AG04449 (cell line): ENCODE results near the gene HEXIM2.

Experiments
- CTCF ChIA-PET: fragments of 350-600 bp; formaldehyde crosslinking; extraction: SDS; loops from one replicate; lab custom pipeline; 2021; ENCODE audit warnings: antibody characterized with exemption; lab: Yijun Ruan, JAX
- POLR2A ChIA-PET: fragments of 400-600, 350-600 bp; formaldehyde crosslinking; extraction: SDS; loops from one replicate; lab custom pipeline; 2020; ENCODE audit warnings: antibody characterized with exemption, inconsistent platforms; lab: Yijun Ruan, JAX
- DNase-seq: peaks from one replicate; pipeline ENCODE4 v3.0.0-alpha.2; 2010; ENCODE audit warnings: low read depth, low spot score
- H3K4me3 ChIP-seq: 2 replicates; pipeline ENCODE4 v1.5.1; 2011; ENCODE audit warnings: low read depth, mild to moderate bottlenecking, control low read depth, low read length
- CTCF ChIP-seq: IDR thresholded peaks from one replicate; pipeline ENCODE4 v1.5.1; 2011; ENCODE audit warnings: mild to moderate bottlenecking, moderate library complexity, low read length, control low read depth, inconsistent platforms; ENCODE audit not compliant: insufficient read depth; ENCODE audit errors: missing control alignments

Gene HEXIM2

GRCh38 chr17:45146166-45146565 lies 15.5 kb upstream of the HEXIM2 start:
- no peak for TF ChIP-seq CTCF
- POLR2A ChIA-PET: interaction anchor here (0.8 kb wide), 1 partner anchor 243 kb away, joined by 3 read pairs; a partner anchor contains a TSS
- H3K4me3 ChIP-seq: no peak overlapping the region
- no peak for DNase-seq
- CTCF ChIA-PET: interaction anchor here (3.8 to 19.9 kb wide), 2 partner anchors 11 to 53 kb away, joined by 75 to 399 read pairs; partner anchors contain the start of gene ACBD4

GRCh38 chr17:45146592-45146889 lies 15.1 kb upstream of the HEXIM2 start:
- POLR2A ChIA-PET: interaction anchor here (0.8 kb wide), 1 partner anchor 243 kb away, joined by 3 read pairs; a partner anchor contains a TSS
- DNase-seq: no peak
- CTCF ChIA-PET: interaction anchor here (3.8 to 19.9 kb wide), 2 partner anchors 11 to 53 kb away, joined by 75 to 399 read pairs; partner anchors contain the start of gene ACBD4
- TF ChIP-seq CTCF: no peak
- peak overlapping the region; percentile 72 for H3K4me3 ChIP-seq

GRCh38 chr17:45146890-45147580 lies 14.6 kb upstream of the HEXIM2 start:
- ChIA-PET CTCF (interaction anchor here (3.8 to 19.9 kb wide), 4 partner anchors 12 to 52 kb away, joined by 75 to 399 read pairs (median 176); partner anchors contain the start of genes ACBD4, HEXIM2 and PLCD3), POLR2A (interaction anchor here (4.0 to 6.4 kb wide), 3 partner anchors 11 to 25 kb away, joined by 56 to 308 read pairs (median 66); partner anchors contain the start of genes ACBD4 and HEXIM2)
- no peak for TF ChIP-seq CTCF
- H3K4me3 ChIP-seq: peak overlapping the region; percentile 72
- no peak for DNase-seq

GRCh38 chr17:45147581-45148182 lies 14.0 kb upstream of the HEXIM2 start:
- POLR2A ChIA-PET: interaction anchor here (0.6 to 6.4 kb wide), 24 partner anchors 8 to 1158 kb away, joined by 3 to 308 read pairs (median 6); partner anchors contain the start of genes ACBD4, HEXIM2 and NMT1
- peak; percentile 92 for DNase-seq
- H3K4me3 ChIP-seq: peak overlapping the region; percentile 72
- CTCF ChIA-PET: interaction anchor here (1.3 to 19.9 kb wide), 6 partner anchors 13 to 72 kb away, joined by 3 to 399 read pairs (median 64); partner anchors contain the start of genes ACBD4, HEXIM2 and PLCD3
- no peak for TF ChIP-seq CTCF

GRCh38 chr17:45148183-45149036 lies 13.3 kb upstream of the HEXIM2 start, which contains the start of gene HEXIM1:
Gene HEXIM1 (plus strand): TSS chr17:45148475. CDS start chr17:45149191, 716 bp downstream.
- peak; percentile 97 for DNase-seq
- CTCF ChIA-PET: interaction anchor here (0.7 to 19.9 kb wide), 13 partner anchors 9 to 237 kb away, joined by 3 to 399 read pairs (median 8); partner anchors contain the start of genes ACBD4, HEXIM2 and PLCD3

More at GRCh38 chr17:45148183-45149036, 13.3 kb upstream of the HEXIM2 start, which contains the start of gene HEXIM1:
- peak within 1 kb of the TSS; percentile 98 for H3K4me3 ChIP-seq
- POLR2A ChIA-PET: interaction anchor here (0.5 to 6.4 kb wide), 39 partner anchors 8 to 1158 kb away, joined by 3 to 308 read pairs (median 4); partner anchors contain the start of genes ACBD4, FMNL1, HEXIM2 and NMT1
- TF ChIP-seq CTCF: no peak
